Measurements from ENCODE around the gene IFIT3. TPM values are rescaled to one million over a fixed set of nuclear protein-coding genes. Genes with fewer than 3 reads are reported as not detected.

IFIT3 gene
- total RNA-seq, 2 experiments from 2014 or later, result 11.5 to 12.8 TPM

DNA sequence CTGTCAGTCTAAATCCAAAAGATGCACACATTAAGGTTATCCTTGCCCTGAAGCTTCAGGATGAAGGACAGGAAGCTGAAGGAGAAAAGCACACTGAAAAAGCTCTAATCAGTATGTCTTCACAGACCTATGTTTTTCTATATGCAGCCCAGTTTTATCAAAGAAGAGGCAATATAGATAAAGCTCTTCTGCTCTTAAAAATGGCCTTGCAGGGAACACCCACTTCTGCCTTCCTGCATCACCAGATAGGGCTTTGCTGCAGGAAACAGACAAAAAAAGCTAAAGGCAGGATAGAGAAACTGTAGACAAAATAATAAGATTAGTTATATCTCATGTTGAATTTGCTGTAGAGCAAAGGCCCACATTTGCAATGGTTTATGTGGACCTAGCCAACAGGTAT lies 35.1 kb downstream of the IFIT3 start:
- no peak overlapping the region for H3K4me3 ChIP-seq (ENCODE audit: low read length)
- no peak for DNase-seq
- TF ChIP-seq, protein P1, sequence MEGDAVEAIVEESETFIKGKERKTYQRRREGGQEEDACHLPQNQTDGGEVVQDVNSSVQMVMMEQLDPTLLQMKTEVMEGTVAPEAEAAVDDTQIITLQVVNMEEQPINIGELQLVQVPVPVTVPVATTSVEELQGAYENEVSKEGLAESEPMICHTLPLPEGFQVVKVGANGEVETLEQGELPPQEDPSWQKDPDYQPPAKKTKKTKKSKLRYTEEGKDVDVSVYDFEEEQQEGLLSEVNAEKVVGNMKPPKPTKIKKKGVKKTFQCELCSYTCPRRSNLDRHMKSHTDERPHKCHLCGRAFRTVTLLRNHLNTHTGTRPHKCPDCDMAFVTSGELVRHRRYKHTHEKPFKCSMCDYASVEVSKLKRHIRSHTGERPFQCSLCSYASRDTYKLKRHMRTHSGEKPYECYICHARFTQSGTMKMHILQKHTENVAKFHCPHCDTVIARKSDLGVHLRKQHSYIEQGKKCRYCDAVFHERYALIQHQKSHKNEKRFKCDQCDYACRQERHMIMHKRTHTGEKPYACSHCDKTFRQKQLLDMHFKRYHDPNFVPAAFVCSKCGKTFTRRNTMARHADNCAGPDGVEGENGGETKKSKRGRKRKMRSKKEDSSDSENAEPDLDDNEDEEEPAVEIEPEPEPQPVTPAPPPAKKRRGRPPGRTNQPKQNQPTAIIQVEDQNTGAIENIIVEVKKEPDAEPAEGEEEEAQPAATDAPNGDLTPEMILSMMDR (IDR thresholded peaks at IDR 0.05), result no peak
- Mint-ChIP-seq H3K27ac (no peak overlapping the region), H3K9me3 (no peaks in the 10 kb centered on the region), H3K4me3 (no peak overlapping the region), H3K27me3 (no peaks in the 10 kb centered on the region), H3K4me1 (ENCODE audit: low read depth) (peaks cover 11% of the 10 kb centered on the region), H3K36me3 (ENCODE audit: low read depth) (no peaks in the 10 kb centered on the region)
- no peaks in the 10 kb centered on the region for H3K9me3 ChIP-seq (ENCODE audit: control insufficient read depth in 1 of 2, insufficient read depth in 1 of 2, low read length in 2 of 2)
- peaks cover 6% of the 10 kb centered on the region for H3K4me1 ChIP-seq (ENCODE audit: insufficient read depth, low read length)
- H3K27me3 ChIP-seq (ENCODE audit: control insufficient read depth in 1 of 2, insufficient read depth in 2 of 2, low read length in 2 of 2), result no peaks in the 10 kb centered on the region
- intact Hi-C loops (cut with DNase I, micrococcal nuclease), result no loop called here
- CTCF ChIA-PET, result interaction anchor here (1.9 kb wide), 1 partner anchor 61 kb away, joined by 6 read pairs; the partner anchor contains the start of gene IFIT2
- no peak overlapping the region for H3K27ac ChIP-seq (ENCODE audit: low read depth in 1 of 2, low read length in 2 of 2)
- H3K36me3 ChIP-seq (ENCODE audit: insufficient read depth, low read length), result no peaks in the 10 kb centered on the region
- POLR2A ChIA-PET, result interaction anchor here (3.2 kb wide), 1 partner anchor 61 kb away, joined by 12 read pairs; the partner anchor contains the start of gene IFIT2
- no peak for ATAC-seq (ENCODE audit: poor library complexity)

DNA sequence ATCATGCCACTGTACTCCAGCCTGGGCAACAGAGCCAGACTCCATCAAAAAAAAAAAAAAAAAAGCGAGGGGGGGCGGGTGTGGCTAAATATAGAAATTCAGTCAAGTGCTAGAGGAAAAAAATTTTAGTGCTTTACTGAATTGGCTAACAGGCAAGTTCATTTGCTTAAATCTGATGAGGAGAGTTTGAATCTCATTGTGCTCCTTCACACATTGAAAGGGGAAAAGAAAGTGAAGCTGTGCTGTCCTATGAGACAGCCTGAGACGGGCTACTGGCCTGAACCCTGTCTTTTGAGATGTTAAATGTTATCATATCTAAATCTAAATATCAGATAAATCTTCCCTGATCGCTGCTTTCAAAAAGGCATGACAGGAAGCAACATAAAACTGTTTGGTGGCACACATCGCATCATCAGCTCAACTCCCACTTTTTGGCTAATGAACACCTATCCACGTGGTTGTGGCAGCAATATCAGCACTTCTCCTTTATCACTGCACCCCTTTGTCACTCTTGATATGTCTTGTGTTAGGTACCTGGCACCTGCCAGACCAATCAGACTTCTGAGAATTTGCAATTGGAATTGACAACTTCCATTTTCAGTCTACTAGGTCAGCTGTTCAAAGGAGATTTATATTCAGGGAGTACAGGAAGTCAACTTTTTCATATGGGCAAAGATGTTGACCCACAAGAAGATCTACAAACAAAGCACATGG lies 36.1 kb downstream of the IFIT3 start:
- H3K27ac Mint-ChIP-seq, result no peak overlapping the region
- ChIA-PET CTCF (interaction anchor here (1.9 kb wide), 1 partner anchor 62 kb away, joined by 6 read pairs; the partner anchor contains the start of gene IFIT2), POLR2A (interaction anchor here (0.6 to 3.2 kb wide), 4 partner anchors 25 to 62 kb away, joined by 3 to 12 read pairs (median 4); partner anchors contain the start of genes IFIT2 and IFIT5)
- Histone ChIP-seq H3K4me1 (ENCODE audit: insufficient read depth, low read length) (peaks cover 7% of the 10 kb centered on the region), H3K36me3 (ENCODE audit: insufficient read depth, low read length) (no peaks in the 10 kb centered on the region), H3K4me3 (ENCODE audit: low read length) (no peak overlapping the region), H3K9me3 (ENCODE audit: control insufficient read depth in 1 of 2, insufficient read depth in 1 of 2, low read length in 2 of 2) (no peaks in the 10 kb centered on the region), H3K27ac (ENCODE audit: low read depth in 1 of 2, low read length in 2 of 2) (no peak overlapping the region), H3K27me3 (ENCODE audit: control insufficient read depth in 1 of 2, insufficient read depth in 2 of 2, low read length in 2 of 2) (no peaks in the 10 kb centered on the region)
- H3K9me3 Mint-ChIP-seq, result no peaks in the 10 kb centered on the region
- H3K36me3 Mint-ChIP-seq (ENCODE audit: low read depth), result no peaks in the 10 kb centered on the region
- DNase-seq (no peak), ATAC-seq (ENCODE audit: poor library complexity) (no peak)
- intact Hi-C loops (cut with DNase I, micrococcal nuclease), result no loop called here
- peaks cover 12% of the 10 kb centered on the region for H3K4me1 Mint-ChIP-seq (ENCODE audit: low read depth)
- no peak overlapping the region for H3K4me3 Mint-ChIP-seq
- H3K27me3 Mint-ChIP-seq, result no peaks in the 10 kb centered on the region
- TF ChIP-seq, protein P1 (IDR thresholded peaks at IDR 0.05), result no peak

DNA sequence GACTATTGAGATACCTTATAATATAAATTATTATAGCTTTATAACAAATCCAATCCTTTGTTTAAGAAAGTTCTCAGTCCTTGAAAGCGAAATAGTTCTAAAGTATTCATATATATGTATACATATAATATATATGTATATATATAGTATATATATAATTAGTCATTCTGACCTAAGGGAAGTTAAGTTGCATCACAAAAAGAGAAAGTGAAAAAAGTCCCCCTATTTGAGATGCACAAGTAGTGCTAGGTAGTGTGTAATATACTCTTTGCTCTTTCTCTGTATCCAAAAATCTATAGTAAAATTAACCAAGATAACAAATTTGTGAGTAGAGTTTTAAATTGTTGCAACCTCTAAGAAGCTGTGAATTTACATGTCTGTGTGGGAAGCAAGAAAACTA lies 36.7 kb downstream of the IFIT3 start:
- Mint-ChIP-seq H3K4me1 (ENCODE audit: low read depth) (peaks cover 12% of the 10 kb centered on the region), H3K9me3 (no peaks in the 10 kb centered on the region), H3K4me3 (no peak overlapping the region), H3K27ac (no peak overlapping the region), H3K27me3 (no peaks in the 10 kb centered on the region), H3K36me3 (ENCODE audit: low read depth) (no peaks in the 10 kb centered on the region)
- Histone ChIP-seq H3K4me1 (ENCODE audit: insufficient read depth, low read length) (peaks cover 7% of the 10 kb centered on the region), H3K9me3 (ENCODE audit: control insufficient read depth in 1 of 2, insufficient read depth in 1 of 2, low read length in 2 of 2) (no peaks in the 10 kb centered on the region), H3K27ac (ENCODE audit: low read depth in 1 of 2, low read length in 2 of 2) (no peak overlapping the region), H3K4me3 (ENCODE audit: low read length) (no peak overlapping the region), H3K27me3 (ENCODE audit: control insufficient read depth in 1 of 2, insufficient read depth in 2 of 2, low read length in 2 of 2) (no peaks in the 10 kb centered on the region), H3K36me3 (ENCODE audit: insufficient read depth, low read length) (no peaks in the 10 kb centered on the region)
- TF ChIP-seq, protein P1 (IDR thresholded peaks at IDR 0.05), result no peak
- DNase-seq, result no peak
- intact Hi-C loops (cut with DNase I, micrococcal nuclease), result no loop called here
- CTCF ChIA-PET, result interaction anchor here (1.9 kb wide), 1 partner anchor 63 kb away, joined by 6 read pairs; the partner anchor contains the start of gene IFIT2
- POLR2A ChIA-PET, result interaction anchor here (1.5 to 3.2 kb wide), 2 partner anchors 50 to 63 kb away, joined by 6 to 12 read pairs; partner anchors contain the start of genes IFIT2 and IFIT5
- no peak for ATAC-seq (ENCODE audit: poor library complexity)
